NCI-H1092 treated with DMSO at 0.1 percent for 48 hours (cell line): Measurements from ENCODE around the gene C19orf12.

Source experiments
- DNase-seq: peaks from one replicate; lab custom pipeline; 2025; lab: John Stamatoyannopoulos, UW

C19orf12 gene

GRCh38 chr19:29662604-29663404 is 52.3 kb downstream of the C19orf12 start:
- DNase-seq: no peak

- no peak for DNase-seq
These were observed 52.8 kb downstream of the C19orf12 start for GRCh38 chr19:29662278-29662603.

- no peak for DNase-seq
These were observed 54.2 kb downstream of the C19orf12 start for GRCh38 chr19:29660835-29661234.

- no peak for DNase-seq
These were observed 56.7 kb downstream of the C19orf12 start for GRCh38 chr19:29658221-29658991.

- DNase-seq: no peak
These were observed 59.3 kb downstream of the C19orf12 start for GRCh38 chr19:29655648-29656335.

- DNase-seq: no peak
These were observed 61.7 kb downstream of the C19orf12 start for GRCh38 chr19:29653398-29653797.

- DNase-seq: no peak
These were observed 63.3 kb downstream of the C19orf12 start for GRCh38 chr19:29651622-29652394.

GRCh38 chr19:29650772-29651387 is 64.2 kb downstream of the C19orf12 start:
- no peak for DNase-seq
